Measurements from ENCODE around the gene EPHX1. TPM values are rescaled to one million over a fixed set of nuclear protein-coding genes. Genes with fewer than 3 reads are reported as not detected.

EPHX1 gene
- total and polyA plus RNA-seq, 4 donors, result 93.8 to 1,448 (median 204) TPM

Other genes with a start within 250 kb of the EPHX1 start
- gene ENAH, start 157.0 kb upstream of the EPHX1 start, total RNA-seq, result 1 to 10 TPM; 3.2 to 8.4 TPM
- gene ENAH, start 157.0 kb upstream of the EPHX1 start, polyA plus RNA-seq, result 1 to 10 TPM; 2.8 to 5.9 TPM
- gene SRP9, start 32.3 kb upstream of the EPHX1 start, total RNA-seq, result 100 to 1,000 TPM; 152 to 154 TPM
- gene SRP9, start 32.3 kb upstream of the EPHX1 start, polyA plus RNA-seq, result 100 to 1,000 TPM; 154 to 179 TPM
- 10 to 100 TPM; 10.4 to 54.0 TPM for gene TMEM63A, start 72.3 kb downstream of the EPHX1 start, total RNA-seq
- 10 to 100 TPM in 1 of 2 donors, 1 to 10 TPM in 1; 9.6 to 12.9 TPM for gene TMEM63A, start 72.3 kb downstream of the EPHX1 start, polyA plus RNA-seq
- 1 to 10 TPM; 1.1 to 1.4 TPM for gene LEFTY1, start 79.0 kb downstream of the EPHX1 start, total RNA-seq
- gene LEFTY1, start 79.0 kb downstream of the EPHX1 start, polyA plus RNA-seq, result under 1 TPM; 0.42 to 0.66 TPM
- 10 to 100 TPM; 26.9 to 39.0 TPM for gene PYCR2, start 114.1 kb downstream of the EPHX1 start, total RNA-seq
- 10 to 100 TPM; 16.8 to 41.0 TPM for gene PYCR2, start 114.1 kb downstream of the EPHX1 start, polyA plus RNA-seq
- under 1 TPM in 1 of 2 donors, not detected in 1; 0.09 TPM for gene LEFTY2, start 131.1 kb downstream of the EPHX1 start, total RNA-seq
- under 1 TPM in 1 of 2 donors, not detected in 1; 0.24 TPM for gene LEFTY2, start 131.1 kb downstream of the EPHX1 start, polyA plus RNA-seq
- 10 to 100 TPM; 15.6 to 53.7 TPM for gene SDE2, start 189.2 kb downstream of the EPHX1 start, total RNA-seq
- 1 to 10 TPM; 4.7 to 6.5 TPM for gene SDE2, start 189.2 kb downstream of the EPHX1 start, polyA plus RNA-seq

Data from liver (tissue), 4 donors.